Measurements from ENCODE around the gene TBC1D12.

Gene TBC1D12

DNA sequence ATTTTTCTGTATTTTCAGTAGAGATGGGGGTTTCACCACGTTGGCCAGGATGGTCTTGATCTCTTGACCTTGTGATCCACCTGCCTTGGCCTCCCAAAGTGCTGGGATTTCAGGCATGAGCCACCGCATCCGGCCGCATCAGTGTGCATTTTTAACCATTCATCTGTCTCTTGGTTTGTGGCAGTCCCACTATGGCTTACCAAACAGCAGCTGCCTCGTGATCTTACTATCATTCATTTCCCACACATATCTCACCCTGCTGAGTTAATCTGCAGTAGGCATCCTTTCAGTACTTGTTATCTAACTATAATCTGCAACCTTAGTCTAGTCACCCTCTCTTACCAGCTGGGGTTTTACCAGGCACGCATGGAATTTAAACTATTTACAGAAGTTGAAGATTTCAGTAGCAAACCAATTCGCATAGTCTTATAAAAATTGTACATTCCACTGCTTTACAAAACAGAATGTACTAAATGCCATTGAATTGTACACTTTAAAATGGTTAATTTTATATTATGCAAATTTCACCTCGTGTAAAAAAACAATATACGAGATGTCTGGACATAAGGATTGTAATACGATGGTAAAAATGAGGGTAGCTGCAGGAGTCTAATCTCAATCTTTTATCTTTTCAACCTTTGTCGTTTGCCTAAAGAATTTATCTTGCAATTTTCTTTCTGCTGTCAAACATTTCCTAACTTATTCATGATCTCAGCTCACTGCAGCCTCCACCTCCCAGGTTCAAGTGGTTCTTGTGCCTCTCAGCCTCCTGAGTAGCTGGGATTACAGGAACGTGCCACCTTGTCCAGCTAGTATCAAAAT, 4.6 kb upstream of the TBC1D12 start:
- peaks cover 3% of the 10 kb centered on the region for H3K27me3 ChIP-seq (ENCODE audit: insufficient read depth, low read length, poor library complexity)
- no peaks in the 10 kb centered on the region for H4K20me1 ChIP-seq (ENCODE audit: insufficient read depth, low read length)
- TF ChIP-seq, protein P1, sequence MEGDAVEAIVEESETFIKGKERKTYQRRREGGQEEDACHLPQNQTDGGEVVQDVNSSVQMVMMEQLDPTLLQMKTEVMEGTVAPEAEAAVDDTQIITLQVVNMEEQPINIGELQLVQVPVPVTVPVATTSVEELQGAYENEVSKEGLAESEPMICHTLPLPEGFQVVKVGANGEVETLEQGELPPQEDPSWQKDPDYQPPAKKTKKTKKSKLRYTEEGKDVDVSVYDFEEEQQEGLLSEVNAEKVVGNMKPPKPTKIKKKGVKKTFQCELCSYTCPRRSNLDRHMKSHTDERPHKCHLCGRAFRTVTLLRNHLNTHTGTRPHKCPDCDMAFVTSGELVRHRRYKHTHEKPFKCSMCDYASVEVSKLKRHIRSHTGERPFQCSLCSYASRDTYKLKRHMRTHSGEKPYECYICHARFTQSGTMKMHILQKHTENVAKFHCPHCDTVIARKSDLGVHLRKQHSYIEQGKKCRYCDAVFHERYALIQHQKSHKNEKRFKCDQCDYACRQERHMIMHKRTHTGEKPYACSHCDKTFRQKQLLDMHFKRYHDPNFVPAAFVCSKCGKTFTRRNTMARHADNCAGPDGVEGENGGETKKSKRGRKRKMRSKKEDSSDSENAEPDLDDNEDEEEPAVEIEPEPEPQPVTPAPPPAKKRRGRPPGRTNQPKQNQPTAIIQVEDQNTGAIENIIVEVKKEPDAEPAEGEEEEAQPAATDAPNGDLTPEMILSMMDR (IDR thresholded peaks at IDR 0.05; ENCODE audit: borderline replicate concordance, extremely low read depth, low read length, poor library complexity, severe bottlenecking): no peak
- TF ChIP-seq EZH2 (IDR thresholded peaks at IDR 0.05; ENCODE audit: borderline replicate concordance, low read depth, low read length, severe bottlenecking): no peak
- ATAC-seq (ENCODE audit: insufficient read depth, low read depth) (no peak), DNase-seq (no peak)
- no peak overlapping the region for H3K9ac ChIP-seq (ENCODE audit: low read depth, low read length)
- H3K79me2 ChIP-seq (ENCODE audit: insufficient read depth, low read length): no peaks in the 10 kb centered on the region
- H3K4me3 ChIP-seq (ENCODE audit: low read depth in 1 of 2, low read length in 2 of 2): no peak overlapping the region
- no peak overlapping the region for H3K27ac ChIP-seq (ENCODE audit: low read length)
- no peaks in the 10 kb centered on the region for H3K36me3 ChIP-seq (ENCODE audit: insufficient read depth, low read length)
- no peaks in the 10 kb centered on the region for H3K4me1 ChIP-seq (ENCODE audit: insufficient read depth, low read length)
- H3K4me2 ChIP-seq (ENCODE audit: insufficient read depth, low read length): no peak overlapping the region
- peaks cover 3% of the 10 kb centered on the region for H3K9me3 ChIP-seq (ENCODE audit: insufficient read depth, low read length, severe bottlenecking)
- no peak overlapping the region for H2AFZ ChIP-seq (ENCODE audit: low read depth, low read length)

DNA sequence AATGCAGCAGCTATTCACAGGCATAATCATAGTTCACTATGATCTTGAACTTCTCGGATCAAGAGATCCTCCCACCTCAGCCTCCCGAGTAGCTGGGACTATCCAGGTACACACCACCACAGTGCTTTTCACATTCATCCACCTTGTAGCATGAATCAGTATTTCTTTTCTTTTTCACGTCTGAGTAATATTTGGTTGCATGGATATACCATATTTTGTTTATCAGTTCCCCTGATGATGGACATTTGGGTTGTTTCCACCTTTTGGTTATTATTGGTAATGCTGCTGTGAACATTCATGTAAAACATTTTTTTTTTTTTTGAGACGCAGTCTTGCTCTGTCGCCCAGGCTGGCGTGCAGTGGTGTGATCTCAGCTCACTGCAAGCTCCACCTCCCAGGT, 3.6 kb upstream of the TBC1D12 start:
- Histone ChIP-seq H3K27me3 (ENCODE audit: insufficient read depth, low read length, poor library complexity) (peaks cover 3% of the 10 kb centered on the region), H2AFZ (ENCODE audit: low read depth, low read length) (no peak overlapping the region), H3K79me2 (ENCODE audit: insufficient read depth, low read length) (no peaks in the 10 kb centered on the region), H3K36me3 (ENCODE audit: insufficient read depth, low read length) (no peaks in the 10 kb centered on the region), H3K27ac (ENCODE audit: low read length) (no peak overlapping the region), H4K20me1 (ENCODE audit: insufficient read depth, low read length) (no peaks in the 10 kb centered on the region), H3K4me1 (ENCODE audit: insufficient read depth, low read length) (no peaks in the 10 kb centered on the region), H3K9ac (ENCODE audit: low read depth, low read length) (no peak overlapping the region), H3K4me2 (ENCODE audit: insufficient read depth, low read length) (no peak overlapping the region), H3K9me3 (ENCODE audit: insufficient read depth, low read length, severe bottlenecking) (peaks cover 3% of the 10 kb centered on the region), H3K4me3 (ENCODE audit: low read depth in 1 of 2, low read length in 2 of 2) (no peak overlapping the region)
- no peak for DNase-seq
- TF ChIP-seq, protein P1 (IDR thresholded peaks at IDR 0.05; ENCODE audit: borderline replicate concordance, extremely low read depth, low read length, poor library complexity, severe bottlenecking): no peak
- TF ChIP-seq EZH2 (IDR thresholded peaks at IDR 0.05; ENCODE audit: borderline replicate concordance, low read depth, low read length, severe bottlenecking): no peak
- ATAC-seq (ENCODE audit: insufficient read depth, low read depth): no peak

DNA sequence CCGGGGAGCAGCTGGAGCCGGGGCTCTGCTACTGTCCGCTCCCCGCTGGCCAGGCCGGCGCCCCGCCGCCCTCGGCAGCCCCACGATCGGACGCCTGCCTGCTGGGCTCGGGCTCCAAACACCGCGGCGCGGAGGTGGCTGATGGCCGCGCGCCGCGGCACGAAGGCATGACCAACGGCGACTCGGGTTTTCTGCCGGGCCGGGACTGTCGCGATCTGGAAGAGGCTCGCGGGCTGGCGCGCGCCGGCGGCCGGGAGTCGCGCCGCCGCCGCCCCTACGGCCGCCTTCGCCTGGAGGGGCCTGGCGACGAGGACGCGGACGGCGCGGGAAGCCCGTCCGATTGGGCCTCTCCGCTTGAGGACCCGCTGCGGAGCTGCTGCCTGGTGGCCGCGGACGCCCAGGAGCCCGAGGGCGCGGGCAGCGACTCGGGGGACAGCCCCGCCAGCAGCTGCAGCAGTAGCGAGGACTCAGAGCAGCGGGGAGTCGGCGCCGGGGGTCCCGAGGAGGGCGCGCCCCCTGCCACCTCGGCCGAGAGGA, 570 bp downstream of the TBC1D12 start:
- no peak for ATAC-seq (ENCODE audit: insufficient read depth, low read depth)
- no peak overlapping the region for H3K27ac ChIP-seq (ENCODE audit: low read length)

More for the DNA sequence above, 570 bp downstream of the TBC1D12 start:
- Histone ChIP-seq H3K9ac (ENCODE audit: low read depth, low read length) (no peak overlapping the region), H3K4me1 (ENCODE audit: insufficient read depth, low read length) (no peaks in the 10 kb centered on the region), H3K36me3 (ENCODE audit: insufficient read depth, low read length) (no peaks in the 10 kb centered on the region), H3K27me3 (ENCODE audit: insufficient read depth, low read length, poor library complexity) (peaks cover 3% of the 10 kb centered on the region), H3K9me3 (ENCODE audit: insufficient read depth, low read length, severe bottlenecking) (peaks cover 3% of the 10 kb centered on the region), H3K4me2 (ENCODE audit: insufficient read depth, low read length) (no peak overlapping the region), H2AFZ (ENCODE audit: low read depth, low read length) (no peak overlapping the region), H4K20me1 (ENCODE audit: insufficient read depth, low read length) (no peaks in the 10 kb centered on the region), H3K4me3 (ENCODE audit: low read depth in 1 of 2, low read length in 2 of 2) (no peak overlapping the region), H3K79me2 (ENCODE audit: insufficient read depth, low read length) (no peaks in the 10 kb centered on the region)
- DNase-seq: no peak
- no peak for TF ChIP-seq EZH2 (IDR thresholded peaks at IDR 0.05; ENCODE audit: borderline replicate concordance, low read depth, low read length, severe bottlenecking)
- TF ChIP-seq, protein P1 (IDR thresholded peaks at IDR 0.05; ENCODE audit: borderline replicate concordance, extremely low read depth, low read length, poor library complexity, severe bottlenecking): no peak

Measured in DND-41 (cell line).